CD4-positive, alpha-beta T cell treated with Interleukin-6 at 100 ng/mL for 8 hours (primary cell): ENCODE results near the gene REXO1.
"Not testable (repeated sequence)": the region's sequence is repeated elsewhere in the genome, so short reads cannot be mapped to it uniquely, and the experiment has no call there.

Experiments
- DNase-seq: peaks from one replicate; pipeline ENCODE4 v3.0.0-alpha.2; 2020; ENCODE audit warnings: mixed read lengths, low spot score

REXO1 gene

DNA sequence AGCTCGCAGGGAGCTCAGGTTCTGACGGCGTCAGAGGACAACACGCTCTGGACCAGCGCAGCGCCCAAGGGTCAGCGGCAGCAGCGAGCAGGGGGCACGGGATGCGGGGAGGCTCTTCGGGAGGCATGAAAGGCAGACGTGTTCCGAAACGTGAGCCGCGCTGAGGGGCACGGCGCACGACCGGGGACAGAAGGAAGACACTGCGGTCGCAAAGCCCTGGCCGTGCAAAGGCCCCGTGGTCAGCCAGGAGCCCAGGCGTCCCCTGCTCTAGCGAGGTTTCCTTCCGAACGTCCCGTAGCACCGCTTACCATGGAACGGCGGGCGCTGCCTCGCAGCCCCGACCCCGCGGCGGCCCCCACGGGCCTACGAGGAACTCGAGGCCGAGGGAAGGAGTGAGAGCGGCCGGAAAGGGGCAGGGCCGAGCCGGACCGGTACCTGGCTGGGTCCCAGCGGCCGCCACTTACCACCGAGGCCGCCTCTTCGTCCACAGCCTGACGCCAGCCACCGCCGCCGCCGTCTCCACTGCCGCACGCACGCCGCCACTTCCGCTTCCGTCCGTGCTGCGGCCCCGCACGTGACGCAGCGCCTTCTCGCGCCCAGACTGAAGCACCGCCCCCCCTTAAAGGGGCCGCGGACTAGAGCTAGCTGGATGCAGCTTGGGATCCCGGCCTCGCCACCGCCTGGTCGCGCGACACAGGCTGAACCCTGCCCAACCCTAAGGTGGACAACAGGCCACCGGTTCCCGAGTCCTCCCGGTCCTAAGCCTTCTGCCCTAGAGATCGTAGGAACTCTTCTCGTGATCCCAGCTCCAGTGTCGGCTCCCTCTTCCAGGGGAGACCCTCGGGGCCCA lies 27.6 kb upstream of the REXO1 start:
- peak; percentile 84 for DNase-seq

DNA sequence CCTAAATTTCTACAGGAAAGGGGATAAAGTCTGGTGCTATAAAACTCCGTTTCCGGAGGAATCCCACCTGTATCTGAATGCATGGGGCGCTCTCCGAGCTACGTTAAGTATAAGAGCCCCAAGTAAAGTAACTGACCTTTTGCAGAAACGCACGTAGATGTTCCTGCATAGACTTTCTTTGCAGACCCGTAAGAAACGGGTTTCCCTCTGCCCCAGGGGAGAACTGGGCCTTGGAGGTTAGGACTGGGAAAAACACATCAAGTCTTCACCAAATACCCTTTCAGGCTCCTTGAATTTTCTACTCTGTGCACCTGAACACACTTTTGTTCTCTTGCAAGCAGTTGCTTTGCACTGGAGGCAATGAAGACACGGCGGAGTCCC lies 27.0 kb upstream of the REXO1 start:
- DNase-seq: not testable (repeated sequence)

DNA sequence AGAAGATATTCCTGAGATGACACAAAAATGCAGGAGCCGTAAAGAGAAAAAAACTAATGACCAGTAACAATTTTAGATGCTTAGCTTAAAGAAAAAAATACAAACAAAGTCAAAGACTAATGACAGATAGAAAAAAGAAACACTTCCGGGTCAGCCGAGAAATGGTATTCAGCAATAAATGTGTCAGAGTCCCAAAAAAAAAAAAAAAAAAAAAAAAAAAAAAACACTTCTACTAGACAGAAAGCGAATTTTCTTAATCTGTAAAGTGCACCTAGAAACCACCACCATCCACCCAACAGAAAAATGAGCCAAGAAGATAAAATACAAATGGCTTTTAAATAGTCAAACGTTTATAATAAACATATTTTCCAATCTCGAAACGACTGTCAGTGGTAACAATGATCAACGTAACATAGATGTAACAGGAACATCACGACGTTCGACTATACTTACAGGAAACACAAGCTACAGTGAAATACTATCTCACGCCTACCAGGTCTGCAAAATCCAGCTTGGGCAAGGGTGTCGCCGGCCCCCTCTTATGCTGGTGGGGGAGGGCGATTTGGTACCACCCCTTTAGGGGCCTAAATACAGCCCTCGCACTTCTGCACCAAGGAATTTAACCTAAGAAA lies 26.4 kb upstream of the REXO1 start:
- no peak for DNase-seq

DNA sequence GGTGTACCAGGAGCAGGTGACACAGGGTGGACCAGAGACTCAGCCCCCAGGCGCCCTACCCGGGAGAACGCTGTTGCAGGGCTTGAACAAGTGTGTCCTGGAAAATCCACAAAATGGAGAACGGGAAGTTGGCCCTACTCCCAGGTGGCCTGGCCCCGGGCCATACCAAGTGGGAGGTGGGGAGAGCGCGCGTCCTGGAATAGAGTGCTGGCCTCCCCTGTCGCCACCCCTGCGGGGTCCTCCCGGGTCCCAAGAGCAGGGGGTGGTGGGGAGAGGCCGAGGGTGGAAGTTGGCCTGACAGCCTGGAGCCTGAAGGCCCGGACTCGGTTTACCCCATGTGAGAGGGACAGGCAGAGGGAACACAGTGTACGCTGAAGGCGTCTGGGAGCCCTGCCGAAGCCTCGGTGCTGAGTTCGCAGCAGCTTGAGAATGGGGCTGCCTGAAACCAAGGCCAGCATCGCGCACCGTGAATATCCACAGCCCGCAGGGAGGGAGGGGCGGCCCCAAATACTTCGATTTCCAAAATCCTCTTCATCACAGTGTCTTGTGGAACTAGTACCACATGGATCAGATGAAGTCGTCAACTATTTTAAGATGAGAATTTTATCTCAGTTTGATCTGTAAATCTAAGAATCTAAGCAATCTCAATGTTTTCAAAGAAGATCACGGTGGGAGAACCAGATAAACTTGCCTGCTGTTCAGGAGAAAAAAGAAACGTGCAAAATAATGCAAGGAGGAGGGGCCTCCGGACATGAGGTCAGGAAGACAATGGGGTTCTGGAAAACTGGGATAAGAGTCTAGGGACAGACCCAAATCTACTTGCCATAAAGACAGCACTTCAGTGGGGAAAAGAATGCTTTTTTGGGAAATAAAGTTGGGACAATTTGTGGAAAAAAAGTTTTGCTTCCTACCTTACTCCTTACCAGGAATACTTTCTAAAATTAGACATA lies 25.5 kb upstream of the REXO1 start:
- DNase-seq: no peak

DNA sequence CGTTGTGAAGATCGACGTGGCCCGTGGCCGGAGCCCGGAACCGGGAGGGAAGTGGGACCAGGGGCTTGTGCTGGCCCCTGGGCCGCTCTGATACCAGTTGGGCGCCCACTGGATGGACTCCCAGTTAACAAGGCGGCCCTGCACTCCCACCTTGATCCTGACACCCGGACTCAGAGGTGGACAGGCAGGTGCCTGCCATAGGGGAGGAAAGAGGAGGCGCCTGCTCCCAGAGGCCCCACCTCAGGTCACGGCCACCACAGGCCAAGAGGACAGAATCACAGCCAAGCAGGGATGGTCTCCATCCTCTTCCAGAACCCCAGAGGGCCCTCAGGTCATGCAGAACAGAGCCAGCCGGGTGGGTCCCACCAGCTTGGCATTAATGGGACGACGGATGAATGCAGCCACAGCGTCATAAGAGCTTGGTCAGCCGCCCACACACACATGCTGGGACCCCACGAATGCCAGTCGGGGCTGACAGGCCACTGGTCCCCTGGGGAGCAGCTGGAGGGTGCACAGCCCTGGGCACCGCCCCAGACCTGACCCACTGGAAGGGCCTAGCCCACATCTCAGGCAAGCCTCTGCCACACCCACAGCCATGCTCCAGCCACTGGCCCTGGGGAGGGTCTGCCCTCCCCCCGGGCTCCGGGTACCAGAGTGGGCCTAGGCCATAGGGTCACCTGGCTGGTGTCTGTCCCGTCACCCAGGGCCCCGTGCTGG lies 24.7 kb upstream of the REXO1 start:
- no peak for DNase-seq

DNA sequence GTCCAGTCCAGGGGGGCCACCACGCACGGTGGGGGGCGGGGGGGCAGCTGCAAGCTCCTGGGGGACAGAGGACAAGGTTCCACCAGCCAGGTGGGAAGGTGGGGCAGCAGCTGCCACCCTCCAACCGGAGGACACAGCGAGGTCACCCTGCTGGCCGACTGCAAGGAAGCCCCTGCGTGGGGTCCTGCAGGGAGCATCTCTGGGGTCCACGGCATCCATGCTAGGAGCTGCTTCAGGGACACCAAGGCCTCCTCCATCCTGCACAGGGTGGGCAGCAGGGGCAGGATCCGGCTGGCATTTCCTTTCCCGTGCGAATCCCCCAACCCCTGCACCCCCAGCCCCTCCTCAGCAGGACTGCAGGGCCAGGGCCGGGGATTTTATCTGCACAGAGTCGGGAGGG lies 23.3 kb upstream of the REXO1 start:
- DNase-seq: no peak

DNA sequence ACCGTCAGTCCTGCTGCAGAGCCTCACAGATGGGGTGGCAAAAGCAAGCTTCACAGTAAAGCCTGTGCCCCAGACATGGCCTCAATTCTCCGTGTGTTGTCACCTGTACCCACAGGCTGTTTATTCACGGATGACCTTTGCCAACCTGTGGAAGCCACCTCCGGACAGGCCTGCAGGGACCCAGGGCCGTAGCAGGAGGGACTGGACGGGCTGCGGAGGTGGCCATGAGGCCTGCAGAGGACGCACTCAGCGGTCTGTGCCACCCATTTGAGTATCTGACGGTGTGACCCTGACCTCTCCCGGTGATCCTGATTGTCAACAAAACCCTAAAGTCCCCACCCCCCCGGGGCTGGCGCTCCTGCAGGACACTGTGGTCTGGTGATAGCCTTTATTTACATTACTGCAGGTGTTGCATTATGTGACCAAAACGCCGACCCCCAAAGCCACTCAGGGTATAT lies 22.9 kb upstream of the REXO1 start:
- no peak for DNase-seq

DNA sequence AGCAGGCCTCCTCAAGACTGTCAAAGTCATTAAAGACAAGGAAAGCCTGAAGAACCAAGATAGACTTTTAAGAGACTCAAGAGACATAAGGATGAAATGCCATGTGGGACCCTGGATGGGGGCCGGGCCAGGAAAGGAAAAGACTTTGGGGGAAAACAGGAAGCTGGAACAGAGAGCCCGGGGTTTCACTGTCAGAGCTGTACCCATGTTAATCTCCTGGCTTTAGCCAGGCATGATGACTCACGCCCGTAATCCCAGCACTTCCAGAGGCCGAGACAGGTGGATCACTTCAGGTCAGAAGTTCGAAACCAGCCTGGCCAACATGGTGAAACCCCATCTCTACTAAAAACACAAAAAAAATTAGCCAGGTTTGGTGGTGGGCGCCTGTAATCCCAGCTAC lies 20.7 kb upstream of the REXO1 start:
- no peak for DNase-seq

DNA sequence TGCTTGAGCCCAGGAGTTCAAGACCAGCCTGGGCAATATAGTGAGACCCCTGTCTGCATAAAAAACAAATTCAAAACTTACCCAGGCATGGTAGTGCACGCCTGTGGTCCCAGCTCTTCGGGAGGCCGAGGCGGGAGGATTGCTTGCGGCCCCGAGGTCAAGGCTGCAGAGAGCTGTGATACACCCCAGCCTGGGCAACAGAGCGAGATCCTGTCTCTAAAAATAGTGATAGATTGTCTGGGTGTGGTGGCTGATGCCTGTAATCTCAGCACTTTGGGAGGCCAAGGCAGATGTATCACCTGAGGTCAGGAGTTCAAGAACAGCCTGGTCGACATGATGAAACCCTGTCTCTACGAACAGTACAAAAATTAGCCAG lies 19.1 kb upstream of the REXO1 start:
- no peak for DNase-seq

DNA sequence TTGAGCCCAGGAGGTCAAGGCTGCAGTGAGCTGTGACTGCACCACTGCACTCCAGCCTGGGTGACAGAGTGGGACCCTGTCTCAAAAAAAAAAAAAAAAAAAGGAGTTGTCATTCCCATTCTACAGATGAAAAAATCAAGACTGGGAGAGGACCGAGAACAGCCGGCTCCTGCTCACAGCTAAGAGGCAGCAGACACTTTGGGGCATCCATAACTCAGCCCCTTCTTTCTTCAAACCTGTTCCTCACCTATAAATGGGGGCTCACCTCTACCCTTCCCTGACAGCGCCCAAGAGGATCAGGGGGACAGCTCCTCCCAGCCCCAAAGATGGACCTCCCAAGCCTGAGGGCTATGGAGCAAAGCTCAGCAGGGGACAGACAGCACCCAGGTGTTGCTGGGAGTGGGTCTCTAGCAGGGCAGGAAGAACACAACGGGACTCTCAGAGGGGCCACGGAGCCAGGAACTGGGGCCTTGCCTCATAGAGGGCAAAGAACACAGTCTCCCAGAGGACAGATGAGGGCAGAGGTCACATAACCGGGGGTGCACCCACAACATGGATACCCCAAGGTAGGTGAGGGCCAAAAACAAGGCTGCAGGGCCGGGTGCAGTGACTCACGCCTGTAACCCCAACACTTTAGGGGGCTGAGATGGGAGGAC lies 18.5 kb upstream of the REXO1 start:
- no peak for DNase-seq

DNA sequence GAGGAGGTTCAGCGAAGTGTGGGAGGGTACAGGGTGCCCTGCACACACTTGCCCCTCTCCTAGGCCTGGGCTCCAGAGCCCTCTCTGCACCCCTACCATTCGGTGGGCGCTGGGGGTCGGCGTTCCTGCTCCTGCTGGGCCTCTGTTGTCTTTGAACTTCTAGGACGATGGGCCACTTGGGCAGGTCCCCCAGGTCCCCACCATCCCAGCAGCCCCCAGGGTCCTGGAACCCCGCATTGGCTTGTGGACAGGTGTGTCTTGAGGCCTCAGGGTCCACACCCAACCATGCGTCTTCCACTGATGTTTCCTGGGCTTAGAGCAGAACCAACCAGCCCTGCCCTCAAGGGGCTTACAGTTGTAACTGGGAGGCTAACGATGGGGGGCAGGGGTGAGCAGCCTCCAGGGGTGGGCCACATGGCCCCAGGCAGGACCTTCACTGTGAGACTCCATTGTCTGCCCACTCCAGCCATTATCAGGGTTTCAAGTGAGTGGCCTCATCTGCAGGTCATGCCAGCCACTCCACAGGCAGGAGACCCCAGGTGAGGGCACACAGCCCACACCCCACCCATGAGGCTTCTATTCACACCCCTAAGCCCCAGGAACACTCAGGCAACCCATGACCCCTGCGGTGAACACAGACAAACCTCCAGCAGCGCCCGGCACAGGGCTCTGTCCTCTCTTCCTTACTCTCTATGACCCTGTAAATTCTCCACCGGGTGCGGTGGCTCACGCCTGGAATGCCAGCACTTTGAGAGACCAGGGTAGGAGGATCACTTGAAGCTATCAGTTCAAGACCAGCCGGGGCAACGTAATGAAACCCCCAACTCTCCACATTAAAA lies 17.1 kb upstream of the REXO1 start:
- DNase-seq: no peak

DNA sequence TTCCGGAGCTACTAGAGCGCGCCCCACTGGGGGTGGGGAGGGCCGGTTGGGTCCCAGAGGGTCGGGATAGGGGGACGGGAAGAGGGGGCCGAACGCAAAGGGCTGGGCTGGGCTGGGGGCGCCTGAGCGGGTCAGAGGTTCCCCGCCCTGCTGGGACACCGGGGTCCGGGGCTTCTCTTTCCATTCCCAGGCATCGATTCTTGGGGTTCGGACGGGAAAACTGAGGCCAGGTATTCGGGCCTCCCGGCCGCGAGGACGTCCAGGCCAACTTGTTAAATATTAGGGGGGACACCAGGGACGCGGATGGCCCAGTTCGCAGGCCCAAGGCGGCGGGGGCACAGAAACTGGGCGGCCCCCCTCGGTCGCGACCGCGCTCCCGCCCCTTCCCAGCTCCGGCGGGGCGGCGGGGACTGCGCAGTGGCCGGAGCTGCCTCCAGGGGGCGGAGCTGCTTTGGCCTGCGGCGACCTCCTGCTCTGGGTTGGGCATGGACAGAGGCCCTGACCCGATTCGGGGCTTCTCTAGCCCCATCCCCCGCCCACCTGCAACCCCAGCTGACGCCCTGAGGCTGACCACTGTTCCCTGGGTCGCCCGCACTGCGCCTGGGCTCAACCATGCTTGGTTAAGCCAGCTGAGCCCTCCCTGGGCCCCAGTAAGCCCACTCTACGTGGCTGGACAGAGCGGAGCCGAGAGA lies 16.3 kb upstream of the REXO1 start:
- peak; percentile 47 for DNase-seq

DNA sequence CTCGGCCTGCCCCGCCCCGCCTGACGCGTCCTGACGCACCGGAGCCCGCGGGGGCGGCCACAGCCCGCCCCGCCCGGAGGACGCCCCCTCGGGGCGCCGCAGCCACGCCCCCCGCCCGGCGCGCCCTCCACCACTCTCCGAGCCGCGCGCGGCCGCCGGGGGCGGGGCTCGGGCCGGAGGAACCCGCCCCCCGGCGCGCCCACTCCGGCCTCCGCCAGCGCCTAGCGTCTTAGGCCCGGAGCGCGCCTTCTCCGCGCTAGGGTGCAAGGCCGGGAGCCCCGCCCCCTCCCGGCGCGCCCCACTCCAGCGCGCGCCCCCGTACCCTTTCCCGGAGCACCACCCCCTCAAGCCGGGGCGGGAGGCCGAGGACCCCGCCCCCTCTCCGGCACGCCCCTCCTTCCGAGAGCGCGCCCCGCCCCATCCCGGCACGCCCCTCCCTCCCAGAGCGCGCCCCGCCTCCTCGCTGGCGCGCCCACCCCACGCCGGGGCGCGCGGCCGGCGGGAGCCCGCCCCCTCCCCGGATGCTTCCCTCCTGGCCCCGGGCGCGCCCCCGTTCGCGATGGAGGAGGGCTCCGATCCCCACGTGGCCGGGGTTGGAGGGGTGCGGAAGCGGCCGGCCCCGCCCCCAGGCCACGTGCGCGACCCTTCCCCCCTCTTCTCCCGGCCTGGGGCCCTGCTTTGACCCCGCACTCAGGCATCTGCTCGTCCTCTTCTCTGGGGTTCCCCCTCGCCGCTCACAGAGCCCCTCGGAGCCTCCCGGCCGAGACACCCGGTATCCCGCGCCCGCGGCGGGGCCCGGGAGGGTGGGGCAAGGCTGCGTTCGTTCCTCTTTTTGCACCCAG lies 15.6 kb upstream of the REXO1 start:
- DNase-seq: peak; percentile 92

DNA sequence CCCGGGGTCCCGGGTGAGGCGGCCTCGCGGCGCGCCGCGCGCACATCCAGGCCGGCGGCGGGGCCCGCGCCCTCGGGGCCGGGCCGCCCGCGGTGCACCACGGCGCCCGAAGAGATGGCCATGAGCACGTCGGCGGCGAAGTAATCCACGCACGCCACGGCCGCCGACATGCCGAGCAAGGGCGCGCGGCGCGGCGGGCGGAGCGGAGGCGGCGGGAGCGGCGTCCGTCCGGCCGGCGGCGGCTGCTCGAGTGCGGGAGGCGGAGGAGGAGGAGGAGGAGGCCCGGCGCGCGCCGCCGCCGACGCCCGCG lies 15.0 kb upstream of the REXO1 start, which contains the start of gene KLF16:
Gene KLF16, minus strand, starts transcription at position 252 of the 310 bp plus-strand sequence. Its CDS starts 82 bp downstream, at position 170.
- DNase-seq: no peak

DNA sequence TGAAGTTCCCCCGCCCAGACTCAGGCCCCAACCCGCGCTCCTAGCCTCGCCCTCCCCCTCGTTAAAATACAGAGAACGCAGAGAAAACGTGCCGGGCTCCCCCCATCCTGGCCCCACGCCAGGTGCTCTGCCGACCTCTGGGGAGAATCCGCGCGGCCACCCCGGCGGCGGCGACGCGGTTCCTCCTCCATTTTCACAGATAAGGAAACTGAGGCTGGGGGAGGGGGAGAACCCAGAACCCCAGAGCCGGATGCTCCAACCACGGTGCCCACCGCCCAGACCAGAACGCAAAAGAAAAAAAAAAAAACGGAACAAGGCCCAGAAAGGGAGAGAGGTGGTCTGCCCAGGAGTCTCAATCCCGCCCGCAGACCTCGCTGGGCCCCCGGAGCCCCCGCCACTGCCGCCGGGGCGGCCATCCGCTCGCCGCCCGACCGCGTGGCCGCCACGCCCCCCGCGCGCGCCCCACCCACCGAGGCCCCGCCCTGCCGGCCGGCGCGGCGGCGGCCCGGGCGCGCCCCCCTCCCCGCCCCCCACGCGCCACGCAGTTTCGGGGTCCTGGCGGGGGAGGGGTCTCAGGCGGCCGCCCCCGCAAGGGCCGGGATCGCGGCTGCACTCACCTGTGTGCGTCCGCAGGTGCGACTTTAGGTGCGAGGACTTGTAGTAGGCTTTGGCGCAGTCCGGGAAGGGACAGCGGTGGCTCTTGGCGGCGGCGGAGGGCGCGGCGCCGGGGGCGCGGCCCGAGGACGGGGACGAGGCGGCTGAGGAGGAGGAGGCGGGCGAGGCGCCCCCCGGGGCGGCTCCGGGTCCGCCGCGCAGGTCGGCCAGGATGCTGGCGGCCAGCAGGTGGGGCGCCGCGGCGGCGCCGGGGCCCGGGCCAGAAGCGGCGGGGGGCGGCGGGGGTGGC lies 14.4 kb upstream of the REXO1 start:
- DNase-seq: no peak

DNA sequence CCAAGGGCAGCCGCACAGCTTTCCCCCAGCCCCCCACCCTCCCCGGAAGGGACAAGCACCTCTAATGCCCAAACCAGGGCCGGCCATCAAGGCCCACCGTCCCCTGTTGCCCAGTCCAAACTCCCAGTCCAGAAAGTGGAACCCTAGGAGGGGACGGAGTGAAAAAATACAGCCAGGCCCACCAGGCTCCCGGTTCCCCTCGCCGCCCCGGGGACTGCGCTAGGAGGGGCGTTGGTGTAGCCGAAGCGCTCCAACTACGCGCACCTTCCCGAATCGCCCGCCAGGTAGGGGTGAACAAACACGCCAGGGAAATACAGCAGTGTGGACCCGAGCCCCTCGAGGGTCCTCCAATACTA lies 13.8 kb upstream of the REXO1 start:
- no peak for DNase-seq

DNA sequence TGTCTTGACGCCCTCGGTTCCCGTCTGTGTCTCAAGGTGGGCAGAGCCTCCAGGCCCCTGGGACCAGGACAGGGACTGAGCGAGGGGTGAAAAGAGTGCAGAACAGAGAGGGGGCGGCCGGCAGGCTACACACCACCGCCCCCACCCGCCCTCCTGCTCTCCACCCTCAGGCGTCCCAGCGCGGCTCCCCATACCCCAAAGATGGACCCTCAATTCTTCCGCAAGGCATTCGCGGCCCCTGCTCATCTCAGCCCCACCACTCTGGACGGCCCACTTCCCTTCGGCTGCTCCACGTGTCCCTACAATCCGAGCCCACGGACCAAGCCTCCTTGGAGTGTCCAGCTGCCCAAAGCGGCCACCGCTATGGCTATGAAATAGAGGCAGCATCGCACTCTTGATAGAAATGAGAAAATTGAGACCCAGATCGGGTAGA lies 13.3 kb upstream of the REXO1 start:
- no peak for DNase-seq
